Pancreas (tissue), 10 donors: Measurements from ENCODE around the gene ZSWIM8. TPM values are rescaled to one million over a fixed set of nuclear protein-coding genes. Genes with fewer than 3 reads are reported as not detected.

Experiments
- ATAC-seq, 4 donors: fragments of 200-7000 bp; cut with Tn5 transposase; one replicate each; pipeline versions ENCODE4 v1.8.0 to v1.9.1; 2020; ENCODE audit warnings: mild to moderate bottlenecking in 4 of 4, moderate library complexity in 4 of 4
- DNase-seq, 6 donors: peaks; one replicate each; pipeline ENCODE4 v3.0.0-alpha.2; 2020
- FAIRE-seq: peaks from 2 replicates; lab custom pipeline; 2012; peaks lifted over from hg19 to GRCh38; lab: Jason Lieb, UNC
- H3K27ac ChIP-seq, 4 donors: fragments of 200-600 bp; sonication (generic); 1 replicate in 3 of 4; 2 replicates in 1 of 4; pipeline versions ENCODE4 v1.5.0 to v1.8.0; 2020
- H3K27me3 ChIP-seq, 4 donors: fragments of 200-600 bp; one replicate each; pipeline ENCODE4 v1.8.0; 2021
- H3K36me3 ChIP-seq, 3 donors: fragments of 200-600 bp; sonication (generic) in 1 of 3; one replicate each; pipeline versions ENCODE4 v1.5.0 to v1.8.0; 2020 to 2021
- H3K4me1 ChIP-seq, 3 donors: fragments of 200-600 bp; one replicate each; pipeline ENCODE4 v1.8.0; 2021
- H3K4me3 ChIP-seq, 4 donors: fragments of 200-600 bp; sonication (generic) in 2 of 4; one replicate each; pipeline versions ENCODE4 v1.5.0 to v1.8.0; 2020 to 2021
- H3K9me3 ChIP-seq, 4 donors: fragments of 200-600 bp; one replicate each; pipeline ENCODE4 v1.8.0; 2021
- CTCF ChIP-seq, 4 donors: fragments of 200-600 bp; sonication (generic) in 3 of 4; IDR thresholded peaks; one replicate each; pipeline versions ENCODE4 v1.5.0 to v1.8.0; 2021; ENCODE audit warnings: antibody characterized with exemption in 4 of 4
- WGBS, 2 donors: extraction: QIAGEN DNeasy Blood & Tissue Kit; methylation state at CpG; one replicate each; pipeline ENCODE4 v1.1.7; 2013; 5-methylcytosine and 5-hydroxymethylcytosine counted together
- intact Hi-C, 3 donors: fragments of 100-400 bp; cut with DNase I; formaldehyde crosslinking; loops; one replicate each; pipeline versions ENCODE4 v1.11.1 to v1.14.2; 2022
- polyA plus RNA-seq, 2 donors: library from polyadenylated mRNA; stranded (reverse); fragments of 200-250 nt; gene quantifications; one replicate each; pipeline ENCODE4 v1.2.3, GENCODE V29; 2013
- total RNA-seq, 6 donors: library from RNA; stranded (reverse); fragmentation: NEBNext Ultra II Directional in 4 of 6; extraction: Animal tissue kit (Norgen Biotek cat#: 25700) in 4 of 6; gene quantifications; one replicate each; pipeline versions ENCODE4 v1.2.1 to v1.2.4, GENCODE V29; 2021 to 2023
- donor health status: healthy with polysubstance abuse.
- donor health status: DM: no; HTN: no; CAD: no; lungs with moderate emphysema.
- donor health status: DM: no; HTN: no; CAD: no.
- donor health status: control.
- donor health status: control.
- donor health status: Bipolar disorder and iron deficiency.
- donor health status: DM: yes; HTN: yes; CAD: no.
- donor health status: DM: no; HTN: no; CAD: no.
- donor health status: DM: no; HTN: no; CAD: no.
- donor health status: DM: yes; HTN: yes; CAD: no.

Gene ZSWIM8
- total and polyA plus RNA-seq, 8 donors, result 20.7 to 187 (median 40.1) TPM

DNA sequence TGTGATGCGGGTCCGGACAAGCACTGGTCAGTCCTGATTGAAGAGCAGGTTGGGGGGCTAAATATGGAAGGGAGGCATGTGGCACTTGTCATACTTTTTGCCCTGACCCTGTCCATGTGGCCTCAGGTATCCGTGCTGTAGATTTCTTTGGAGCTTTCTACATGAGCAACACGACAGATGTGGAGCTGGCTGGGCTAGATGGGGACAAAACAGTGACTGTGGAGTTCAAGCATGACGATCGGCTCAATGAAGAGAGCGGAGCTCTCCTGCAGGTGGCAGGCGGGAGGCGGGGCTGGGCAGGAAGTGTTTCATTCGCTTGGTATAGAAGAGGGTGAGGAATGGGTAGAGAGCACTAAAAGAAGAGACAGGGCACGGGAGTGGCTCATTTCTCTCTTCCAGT lies 16.5 kb upstream of the ZSWIM8 start:
- no peak overlapping the region for H3K4me3 ChIP-seq
- intact Hi-C loops, result no loop called here
- peaks cover 3 to 55% (median 38%) of the 10 kb centered on the region in 3 donors for H3K36me3 ChIP-seq
- no peaks in the 10 kb centered on the region for H3K9me3 ChIP-seq
- H3K4me1 ChIP-seq, result peaks cover 0 to 4% (median 0%) of the 10 kb centered on the region in 3 donors
- TF ChIP-seq CTCF (IDR thresholded peaks at IDR 0.05), result no peak
- H3K27ac ChIP-seq, result no peak overlapping the region
- no peak for FAIRE-seq
- 84 to 86% methylated on average over 11 of the region's 11 CpGs for WGBS, 2 donors
- H3K27me3 ChIP-seq, result no peaks in the 10 kb centered on the region
- no peak for DNase-seq
- ATAC-seq, result no peak

- H3K9me3 ChIP-seq, result no peaks in the 10 kb centered on the region
- peaks cover 3 to 53% (median 38%) of the 10 kb centered on the region in 3 donors for H3K36me3 ChIP-seq
- ATAC-seq (no peak), FAIRE-seq (no peak), DNase-seq (no peak)
- 88 to 91% methylated on average over 5 of the region's 5 CpGs for WGBS, 2 donors
- no peak overlapping the region for H3K4me3 ChIP-seq
- no peaks in the 10 kb centered on the region for H3K27me3 ChIP-seq
- H3K4me1 ChIP-seq, result peaks cover 0 to 8% (median 0%) of the 10 kb centered on the region in 3 donors
- no peak for TF ChIP-seq CTCF (IDR thresholded peaks at IDR 0.05)
- intact Hi-C loops, result no loop called here
- no peak overlapping the region for H3K27ac ChIP-seq
These were observed 16.0 kb upstream of the ZSWIM8 start for GRCh38 chr10:73769396-73769795.

- no peak for FAIRE-seq
- no peak for TF ChIP-seq CTCF (IDR thresholded peaks at IDR 0.05)
- peak overlapping the region; percentile 44 to 91 (median 80) for H3K4me3 ChIP-seq
- 17 to 22% methylated on average over 17 of the region's 17 CpGs for whole genome bisulfite sequencing, 2 donors
- peak overlapping the region; percentile 87 to 99 (median 93) for H3K27ac ChIP-seq
- H3K4me1 ChIP-seq, result peaks cover 0 to 21% (median 8%) of the 10 kb centered on the region in 3 donors
- intact Hi-C loops, result no loop called here
- ATAC-seq, result peak; percentile 69 to 83 (median 76)
- peak in 2 of 6 donors; percentile 38 to 95 for DNase-seq
- peaks cover 1 to 45% (median 19%) of the 10 kb centered on the region in 3 donors for H3K36me3 ChIP-seq
- no peaks in the 10 kb centered on the region for H3K27me3 ChIP-seq
- H3K9me3 ChIP-seq, result no peaks in the 10 kb centered on the region
These were observed 13.6 kb upstream of the ZSWIM8 start for GRCh38 chr10:73771722-73772280.

DNA sequence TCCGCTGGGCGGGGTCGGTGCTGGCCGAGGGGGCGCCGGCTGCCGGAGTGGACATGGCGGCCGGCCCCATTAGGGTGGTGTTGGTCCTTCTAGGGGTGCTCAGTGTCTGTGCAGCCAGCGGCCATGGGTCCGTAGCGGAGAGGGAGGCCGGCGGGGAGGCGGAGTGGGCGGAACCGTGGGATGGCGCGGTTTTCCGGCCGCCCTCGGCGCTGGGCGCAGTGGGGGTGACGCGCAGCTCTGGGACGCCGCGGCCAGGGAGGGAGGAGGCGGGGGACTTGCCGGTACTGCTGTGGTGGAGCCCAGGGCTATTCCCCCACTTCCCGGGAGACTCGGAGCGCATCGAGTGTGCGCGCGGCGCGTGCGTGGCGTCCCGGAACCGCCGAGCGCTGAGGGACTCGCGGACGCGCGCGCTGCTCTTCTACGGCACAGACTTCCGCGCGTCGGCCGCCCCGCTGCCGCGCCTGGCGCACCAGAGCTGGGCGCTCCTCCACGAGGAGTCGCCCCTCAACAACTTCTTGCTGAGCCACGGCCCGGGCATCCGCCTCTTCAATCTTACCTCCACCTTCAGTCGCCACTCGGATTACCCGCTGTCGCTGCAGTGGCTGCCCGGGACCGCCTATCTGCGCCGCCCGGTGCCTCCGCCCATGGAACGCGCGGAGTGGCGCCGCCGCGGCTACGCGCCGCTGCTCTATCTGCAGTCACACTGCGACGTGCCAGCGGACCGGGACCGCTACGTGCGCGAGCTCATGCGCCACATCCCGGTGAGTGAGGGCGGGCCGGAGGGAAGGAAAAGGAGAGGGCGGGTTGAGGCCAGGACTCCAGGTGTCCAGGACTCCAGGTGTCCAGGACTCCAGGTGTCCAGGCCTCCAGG lies 12.9 kb upstream of the ZSWIM8 start:
- Histone ChIP-seq H3K4me1 (peaks cover 0 to 21% (median 8%) of the 10 kb centered on the region in 3 donors), H3K27ac (peak overlapping the region; percentile 87 to 99 (median 93)), H3K36me3 (peaks cover 0 to 38% (median 11%) of the 10 kb centered on the region in 3 donors), H3K27me3 (no peaks in the 10 kb centered on the region), H3K4me3 (peak overlapping the region; percentile 44 to 91 (median 80)), H3K9me3 (no peaks in the 10 kb centered on the region)
- intact Hi-C loops, result no loop called here
- WGBS, 2 donors, result 0% methylated on average over 70 to 101 of the region's 101 CpGs
- no peak for FAIRE-seq
- peak; percentile 75 to 84 (median 80) for ATAC-seq
- peak; percentile 81 to 95 (median 88) for DNase-seq
- TF ChIP-seq CTCF (IDR thresholded peaks at IDR 0.05), result no peak
